HepG2 (cell line): ENCODE results near the gene BCL2L2. TPM values are rescaled to one million over a fixed set of nuclear protein-coding genes. Genes with fewer than 3 reads are reported as not detected.

Experiments used
- CTCF ChIP-seq: sonication (generic); formaldehyde crosslinking; IDR thresholded peaks from 2 replicates; pipeline ENCODE4 v1.5.0; 2020; ENCODE audit warnings: mild to moderate bottlenecking, missing genetic modification reagents, moderate library complexity
- ETV6 ChIP-seq: sonication (generic); formaldehyde crosslinking; conservative IDR thresholded peaks from 2 replicates; pipeline ENCODE4 v1.4.0; 2020; ENCODE audit warnings: missing genetic modification reagents
- MTA1 ChIP-seq: sonication (generic); formaldehyde crosslinking; IDR thresholded peaks from 2 replicates; pipeline ENCODE4 v1.4.0; 2020; ENCODE audit warnings: missing genetic modification reagents, mild to moderate bottlenecking, borderline replicate concordance
- PRMT3 ChIP-seq: sonication (generic); formaldehyde crosslinking; IDR thresholded peaks from 2 replicates; pipeline ENCODE4 v1.8.1; 2022; ENCODE audit warnings: low read depth, mild to moderate bottlenecking, moderate library complexity, missing genetic modification reagents, borderline replicate concordance
- SMC3 ChIP-seq: IDR thresholded peaks from 2 replicates; pipeline ENCODE4 v1.6.1; 2011; ENCODE audit warnings: low read length, improper control_type of control experiment
- TFDP1 ChIP-seq: IDR thresholded peaks from 2 replicates; pipeline ENCODE4 v1.6.1; 2016; ENCODE audit warnings: missing compliant biosample characterization, missing genetic modification reagents, borderline replicate concordance
- ZBED4 ChIP-seq: sonication (generic); formaldehyde crosslinking; IDR thresholded peaks from 2 replicates; pipeline ENCODE4 v1.4.0; 2020; ENCODE audit warnings: missing genetic modification reagents, borderline replicate concordance
- ZFP91 ChIP-seq: sonication (generic); formaldehyde crosslinking; IDR thresholded peaks from 2 replicates; pipeline ENCODE4 v1.9.0; 2022; ENCODE audit warnings: missing genetic modification reagents, mild to moderate bottlenecking, borderline replicate concordance
- ZFY ChIP-seq: sonication (generic); formaldehyde crosslinking; IDR thresholded peaks from 2 replicates; pipeline ENCODE4 v1.4.0; 2020; ENCODE audit warnings: missing genetic modification reagents
- ZHX2 ChIP-seq, 2 experiments: sonication (generic) in 1 of 2; formaldehyde crosslinking in 1 of 2; IDR thresholded peaks; 2 replicates each; pipeline versions ENCODE4 v1.6.1 to v1.9.0; 2014 to 2022; ENCODE audit warnings: antibody characterized with exemption in 1 of 2, borderline replicate concordance in 1 of 2, inconsistent platforms in 1 of 2, low read depth in 1 of 2, missing genetic modification reagents in 1 of 2
- ZNF704 ChIP-seq: sonication (generic); formaldehyde crosslinking; IDR thresholded peaks from 2 replicates; pipeline ENCODE4 v1.8.1; 2023; ENCODE audit warnings: mild to moderate bottlenecking, inconsistent platforms, moderate library complexity, missing genetic modification reagents, borderline replicate concordance
- ZNF768 ChIP-seq: sonication (generic); formaldehyde crosslinking; IDR thresholded peaks from 2 replicates; pipeline ENCODE4 v1.4.0; 2020; ENCODE audit warnings: missing genetic modification reagents
- polyA plus RNA-seq, 8 experiments: library from polyadenylated mRNA; depleted of rRNA in 3 of 8; stranded (reverse) in 7 of 8; unstranded in 1 of 8; fragments of >200 nt; fragmentation: Illumina TruSeq in 4 of 8; extraction: Trizol in 4 of 8; gene quantifications; 2 replicates each; pipeline versions ENCODE4 v1.2.1 to v1.2.3, GENCODE V29; 2011 to 2016; ENCODE audit warnings: low read depth in 4 of 8, missing spikeins in 1 of 8, mixed read lengths in 1 of 8; ENCODE audit not compliant: insufficient read depth in 1 of 8
- total RNA-seq, 5 experiments: library from RNA; depleted of rRNA; stranded (reverse); fragments of >200 nt; fragmentation: Illumina TruSeq; extraction: Trizol; gene quantifications; 2 replicates each; pipeline ENCODE4 v1.2.3, GENCODE V29; 2016; ENCODE audit warnings: low read depth in 1 of 5

BCL2L2 gene
- total and polyA plus RNA-seq, 2 of the 13 experiments (the other 11 are each of a cell fraction or from before 2014, with no cell fraction given) = 28.1 to 49.8 TPM

- TF ChIP-seq ZHX2 (IDR thresholded peaks at IDR 0.05; ENCODE audit: low read depth) (no peak), ZHX2 (CRISPR knock-in tag; IDR thresholded peaks at IDR 0.05; ENCODE audit: borderline replicate concordance) (peak; percentile 22; the same call in 1 of the 2 replicates), MTA1 (CRISPR knock-in tag) (no peak), TFDP1 (CRISPR knock-in tag) (no peak), ZNF768 (CRISPR knock-in tag) (no peak), ZBED4 (CRISPR knock-in tag) (no peak; the same call in 1 of the 2 replicates), PRMT3 (CRISPR knock-in tag) (no peak), ZNF704 (CRISPR knock-in tag) (no peak), SMC3 (no peak), ETV6 (CRISPR knock-in tag) (peak; percentile 17; the same call in 1 of the 2 replicates), CTCF (CRISPR knock-in tag) (no peak), ZFP91 (no peak), ZFY (CRISPR knock-in tag) (no peak)
These were observed 21.1 kb upstream of the BCL2L2 start (continued) for GRCh38 chr14:23285530-23286019.
